H9 (cell line): Measurements from ENCODE around the gene MUC22. TPM values are rescaled to one million over a fixed set of nuclear protein-coding genes. Genes with fewer than 3 reads are reported as not detected.

Experiments used
- DNase-seq: peaks from one replicate; pipeline ENCODE4 v3.0.0-alpha.2; 2017
- H2AFZ ChIP-seq: one replicate; pipeline ENCODE4 v1.6.1; 2013; ENCODE audit warnings: mild to moderate bottlenecking, low read length, control low read depth, moderate library complexity
- H2AK5ac ChIP-seq: 2 replicates; pipeline ENCODE4 v1.6.1; 2013; ENCODE audit warnings: low read length, control low read depth, mixed read lengths; ENCODE audit not compliant: insufficient read length
- H2BK120ac ChIP-seq: one replicate; pipeline ENCODE4 v1.6.1; 2013; ENCODE audit warnings: low read depth, mild to moderate bottlenecking, low read length, control low read depth, inconsistent platforms; ENCODE audit not compliant: poor library complexity, severe bottlenecking
- H2BK12ac ChIP-seq: 2 replicates; pipeline ENCODE4 v1.6.1; 2013; ENCODE audit warnings: low read length, control low read depth, mixed read lengths, low read depth; ENCODE audit not compliant: insufficient read length
- H2BK15ac ChIP-seq: 2 replicates; pipeline ENCODE4 v1.6.1; 2013; ENCODE audit warnings: low read depth, low read length, control low read depth
- H2BK20ac ChIP-seq: one replicate; pipeline ENCODE4 v1.6.1; 2013; ENCODE audit warnings: low read depth, mild to moderate bottlenecking, low read length, control low read depth, inconsistent platforms; ENCODE audit not compliant: poor library complexity, severe bottlenecking
- H2BK5ac ChIP-seq: 2 replicates; pipeline ENCODE4 v1.6.1; 2013; ENCODE audit warnings: low read length, control low read depth, mixed read lengths; ENCODE audit not compliant: insufficient read length
- H3K14ac ChIP-seq: 2 replicates; pipeline ENCODE4 v1.6.1; 2013; ENCODE audit warnings: low read length, control low read depth; ENCODE audit not compliant: insufficient read depth
- H3K18ac ChIP-seq: 2 replicates; pipeline ENCODE4 v1.6.1; 2013; ENCODE audit warnings: low read depth, mild to moderate bottlenecking, mixed read lengths, low read length, control low read depth; ENCODE audit not compliant: insufficient read length
- H3K23ac ChIP-seq: 2 replicates; pipeline ENCODE4 v1.6.1; 2013; ENCODE audit warnings: low read length, control low read depth, mixed read lengths, low read depth; ENCODE audit not compliant: insufficient read length
- H3K23me2 ChIP-seq: 2 replicates; pipeline ENCODE4 v1.6.1; 2013; ENCODE audit warnings: low read depth, mild to moderate bottlenecking, mixed read lengths, low read length, control low read depth; ENCODE audit not compliant: insufficient read length, poor library complexity, severe bottlenecking
- H3K27ac ChIP-seq: 2 replicates; pipeline ENCODE4 v1.5.1; 2013; ENCODE audit warnings: low read length, control low read depth, mixed read lengths, low read depth; ENCODE audit not compliant: insufficient read length
- H3K27me3 ChIP-seq: 2 replicates; pipeline ENCODE4 v1.6.1; 2013; ENCODE audit warnings: low read length, control low read depth, inconsistent platforms; ENCODE audit not compliant: insufficient read depth
- H3K4ac ChIP-seq: 2 replicates; pipeline ENCODE4 v1.6.1; 2013; ENCODE audit warnings: low read depth, mild to moderate bottlenecking, control low read depth, inconsistent platforms, low read length, moderate library complexity
- H3K4me1 ChIP-seq: 2 replicates; pipeline ENCODE4 v1.6.1; 2013; ENCODE audit warnings: low read length, control low read depth, inconsistent platforms; ENCODE audit not compliant: insufficient read depth
- H3K4me2 ChIP-seq: 2 replicates; pipeline ENCODE4 v1.6.1; 2013; ENCODE audit warnings: low read length, control low read depth, mixed read lengths; ENCODE audit not compliant: insufficient read length, insufficient read depth
- H3K56ac ChIP-seq: 2 replicates; pipeline ENCODE4 v1.6.1; 2013; ENCODE audit warnings: low read depth, mild to moderate bottlenecking, mixed read lengths, low read length, control low read depth; ENCODE audit not compliant: insufficient read length
- H3K79me1 ChIP-seq: 2 replicates; pipeline ENCODE4 v1.6.1; 2013; ENCODE audit warnings: low read depth, mild to moderate bottlenecking, moderate library complexity, low read length, control low read depth, inconsistent platforms; ENCODE audit not compliant: insufficient read depth, poor library complexity, severe bottlenecking
- H3K79me2 ChIP-seq: 2 replicates; pipeline ENCODE4 v1.6.1; 2013; ENCODE audit warnings: low read length, control low read depth, inconsistent platforms; ENCODE audit not compliant: insufficient read depth
- H3K9ac ChIP-seq: 2 replicates; pipeline ENCODE4 v1.6.1; 2013; ENCODE audit warnings: low read length, control low read depth, mixed read lengths; ENCODE audit not compliant: insufficient read length; ENCODE audit errors: extremely low read depth
- H3K9me3 ChIP-seq: one replicate; pipeline ENCODE4 v1.6.1; 2013; ENCODE audit warnings: low read depth, low read length, inconsistent platforms; ENCODE audit not compliant: control insufficient read depth
- H3T11ph ChIP-seq: one replicate; pipeline ENCODE4 v1.6.1; 2013; ENCODE audit warnings: mild to moderate bottlenecking, low read length, control low read depth, inconsistent platforms
- H4K20me1 ChIP-seq: one replicate; pipeline ENCODE4 v1.6.1; 2013; ENCODE audit not compliant: control insufficient read depth, insufficient read length, insufficient read depth
- H4K5ac ChIP-seq: 2 replicates; pipeline ENCODE4 v1.6.1; 2013; ENCODE audit warnings: low read depth, mild to moderate bottlenecking, mixed read lengths, low read length, control low read depth; ENCODE audit not compliant: insufficient read length
- H4K8ac ChIP-seq: replicated peaks from 2 replicates; pipeline ENCODE4 v1.6.1; 2013; ENCODE audit warnings: low read length, control low read depth, mixed read lengths, low read depth; ENCODE audit not compliant: insufficient read length
- H4K91ac ChIP-seq: 2 replicates; pipeline ENCODE4 v1.6.1; 2013; ENCODE audit warnings: low read depth, mild to moderate bottlenecking, moderate library complexity, mixed read lengths, low read length, control low read depth; ENCODE audit not compliant: insufficient read length
- H3K27ac Mint-ChIP-seq, 3 experiments: 2 replicates in 2 of 3; 3 replicates in 1 of 3; pipeline ENCODE4 v1.8.0; 2020 to 2021; ENCODE audit warnings: mixed read lengths in 3 of 3, mild to moderate bottlenecking in 1 of 3, moderate library complexity in 1 of 3
- H3K27me3 Mint-ChIP-seq: 2 replicates; pipeline ENCODE4 v1.8.0; 2021; ENCODE audit warnings: low read depth, mild to moderate bottlenecking, moderate library complexity, mixed read lengths
- H3K36me3 Mint-ChIP-seq, 3 experiments: 2 replicates in 2 of 3; 3 replicates in 1 of 3; pipeline ENCODE4 v1.8.0; 2020 to 2021; ENCODE audit warnings: low read depth in 3 of 3, mixed read lengths in 3 of 3; ENCODE audit not compliant: insufficient read depth in 1 of 3
- H3K4me1 Mint-ChIP-seq, 2 experiments: 2 replicates each; pipeline ENCODE4 v1.8.0; 2020; ENCODE audit warnings: mixed read lengths in 2 of 2
- H3K4me3 Mint-ChIP-seq, 2 experiments: 2 replicates in 1 of 2; 3 replicates in 1 of 2; pipeline ENCODE4 v1.8.0; 2020 to 2021; ENCODE audit warnings: mild to moderate bottlenecking in 2 of 2, mixed read lengths in 2 of 2, moderate library complexity in 1 of 2
- H3K9me3 Mint-ChIP-seq, 2 experiments: 2 replicates in 1 of 2; 3 replicates in 1 of 2; pipeline ENCODE4 v1.8.0; 2020; ENCODE audit warnings: mild to moderate bottlenecking in 2 of 2, mixed read lengths in 2 of 2, moderate library complexity in 1 of 2
- CTCF ChIP-seq: fragments of 200-600 bp; sonication (generic); conservative IDR thresholded peaks from 3 replicates; pipeline ENCODE4 v1.8.0; 2021; ENCODE audit warnings: antibody characterized with exemption, mild to moderate bottlenecking
- WGBS: extraction: QIAGEN DNeasy Blood & Tissue Kit; methylation state at CpG from one replicate; pipeline ENCODE4 v1.1.7; 2013; ENCODE audit warnings: missing lambda C conversion rate, low lambda C conversion rate, mixed read lengths; ENCODE audit not compliant: insufficient read length; ENCODE audit errors: extremely low coverage; 5-methylcytosine and 5-hydroxymethylcytosine counted together
- total RNA-seq: library from RNA; stranded (reverse); gene quantifications from 2 replicates; pipeline ENCODE4 v1.2.1, GENCODE V29; 2021

Gene MUC22
- total RNA-seq, 1 experiment from 2014 or later = not detected

GRCh38 chr6:30991891-30992290 is 18.4 kb upstream of the MUC22 start:
- H4K8ac ChIP-seq = no peak overlapping the region
- H3K27me3 ChIP-seq = no peaks in the 10 kb centered on the region
- TF ChIP-seq CTCF = no peak
- H3K4me1 Mint-ChIP-seq = peaks cover 11 to 12% of the 10 kb centered on the region in 2 experiments
- H3K4me3 Mint-ChIP-seq = no peak overlapping the region
- H4K5ac ChIP-seq = no peak overlapping the region
- H3K4me1 ChIP-seq = no peaks in the 10 kb centered on the region; the same call in 1 of the 2 replicates
- no peaks in the 10 kb centered on the region for H4K20me1 ChIP-seq
- no peak overlapping the region for H2BK5ac ChIP-seq
- H2AFZ ChIP-seq = no peak overlapping the region
- H3K36me3 Mint-ChIP-seq = peaks cover 2 to 7% (median 7%) of the 10 kb centered on the region in 3 experiments
- H3K23ac ChIP-seq = no peak overlapping the region
- H3K27ac Mint-ChIP-seq = no peak overlapping the region
- no peak overlapping the region for H4K91ac ChIP-seq
- H3K18ac ChIP-seq = no peak overlapping the region
- H3K9me3 ChIP-seq = no peaks in the 10 kb centered on the region
- no peak overlapping the region for H3T11ph ChIP-seq
- DNase-seq = no peak
- peaks cover 5% of the 10 kb centered on the region; the same call in 1 of the 2 replicates for H3K27me3 Mint-ChIP-seq
- no peaks in the 10 kb centered on the region for H3K23me2 ChIP-seq
- no peak overlapping the region for H3K56ac ChIP-seq
- no peak overlapping the region for H2BK15ac ChIP-seq
- WGBS = no CpG with 5 or more reads among the region's 2 CpGs
- no peaks in the 10 kb centered on the region for H3K79me1 ChIP-seq
- H3K27ac ChIP-seq = no peak overlapping the region
- H3K4me2 ChIP-seq = no peak overlapping the region
- no peak overlapping the region for H3K9ac ChIP-seq
- peaks cover 10% of the 10 kb centered on the region in 2 experiments; a peak in 4 of 5 replicates for H3K9me3 Mint-ChIP-seq
- no peak overlapping the region for H2BK12ac ChIP-seq
- no peak overlapping the region for H2AK5ac ChIP-seq
- H2BK20ac ChIP-seq = no peak overlapping the region
- H2BK120ac ChIP-seq = no peak overlapping the region
- no peaks in the 10 kb centered on the region for H3K79me2 ChIP-seq
- no peak overlapping the region for H3K14ac ChIP-seq
- no peak overlapping the region for H3K4ac ChIP-seq
